Measurements from ENCODE around the gene HEPACAM2.

HEPACAM2 gene

DNA sequence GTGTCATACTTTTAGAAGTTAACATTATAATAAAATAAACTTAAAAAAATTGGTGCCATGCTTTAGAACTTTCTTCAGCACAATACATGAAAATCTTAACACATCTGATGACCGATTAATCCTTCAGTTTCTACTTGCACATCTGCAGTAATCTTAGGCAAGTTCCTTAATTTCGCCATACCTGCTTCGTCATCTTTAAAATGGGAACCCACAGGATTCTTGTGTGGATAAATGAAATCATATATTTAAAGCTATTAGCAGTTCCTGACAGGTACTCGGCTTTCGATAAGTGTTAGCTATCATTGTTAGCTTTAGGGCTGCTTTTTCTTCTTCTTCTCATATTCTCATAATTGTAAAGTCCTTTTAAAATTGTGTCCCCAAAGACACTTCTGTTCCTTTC lies 5.0 kb upstream of the HEPACAM2 start:
- DNase-seq (ENCODE audit: low read depth): no peak
- peak overlapping the region; percentile 96 for H3K4me3 ChIP-seq (ENCODE audit: low read length)
- TF ChIP-seq CTCF (conservative IDR thresholded peaks at IDR 0.05; ENCODE audit: low read depth, low read length): no peak

- H3K4me3 ChIP-seq (ENCODE audit: low read length): no peak overlapping the region
- TF ChIP-seq CTCF (conservative IDR thresholded peaks at IDR 0.05; ENCODE audit: low read depth, low read length): peak; percentile 68
- no peak for DNase-seq (ENCODE audit: low read depth)
Observed at GRCh38 chr7:93228302-93228701, 2.0 kb upstream of the HEPACAM2 start.

- no peak overlapping the region for H3K4me3 ChIP-seq (ENCODE audit: low read length)
- DNase-seq (ENCODE audit: low read depth): no peak
- no peak for TF ChIP-seq CTCF (conservative IDR thresholded peaks at IDR 0.05; ENCODE audit: low read depth, low read length)
Observed at GRCh38 chr7:93219868-93220267, 6.4 kb downstream of the HEPACAM2 start.

- DNase-seq (ENCODE audit: low read depth): no peak
- no peak for TF ChIP-seq CTCF (conservative IDR thresholded peaks at IDR 0.05; ENCODE audit: low read depth, low read length)
- no peak overlapping the region for H3K4me3 ChIP-seq (ENCODE audit: low read length)
Observed at GRCh38 chr7:93218997-93219827, 7.1 kb downstream of the HEPACAM2 start.

DNA sequence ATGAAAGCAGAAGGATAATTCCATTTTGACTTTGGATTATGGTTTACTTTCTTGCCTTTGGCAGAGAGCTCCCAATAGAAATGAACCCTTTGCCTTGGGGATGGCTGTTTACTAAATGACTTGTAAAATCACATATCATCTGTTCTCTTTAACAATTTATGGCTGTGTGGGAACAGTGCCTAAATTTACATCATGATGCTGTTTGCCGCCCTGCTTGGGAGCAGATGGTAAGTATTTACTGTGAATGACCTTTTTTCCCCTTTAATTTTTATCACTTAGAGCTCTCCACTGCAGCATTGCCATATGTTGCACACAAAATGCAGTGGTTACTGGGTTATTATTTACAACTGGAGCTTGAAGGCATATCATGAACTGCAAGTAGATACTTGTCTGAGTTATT lies 13.4 kb downstream of the HEPACAM2 start:
- DNase-seq (ENCODE audit: low read depth): no peak
- no peak for TF ChIP-seq CTCF (conservative IDR thresholded peaks at IDR 0.05; ENCODE audit: low read depth, low read length)
- H3K4me3 ChIP-seq (ENCODE audit: low read length): no peak overlapping the region

GRCh38 chr7:93211228-93211818 lies 14.9 kb downstream of the HEPACAM2 start:
- no peak for DNase-seq (ENCODE audit: low read depth)
- TF ChIP-seq CTCF (conservative IDR thresholded peaks at IDR 0.05; ENCODE audit: low read depth, low read length): no peak
- no peak overlapping the region for H3K4me3 ChIP-seq (ENCODE audit: low read length)

GRCh38 chr7:93205046-93205445 lies 21.2 kb downstream of the HEPACAM2 start:
- H3K4me3 ChIP-seq (ENCODE audit: low read length): no peak overlapping the region
- no peak for DNase-seq (ENCODE audit: low read depth)
- TF ChIP-seq CTCF (conservative IDR thresholded peaks at IDR 0.05; ENCODE audit: low read depth, low read length): no peak
